ENCODE data around the gene ABTB2. TPM values are rescaled to one million over a fixed set of nuclear protein-coding genes. Genes with fewer than 3 reads are reported as not detected.
"Not testable (repeated sequence)": the region's sequence is repeated elsewhere in the genome, so short reads cannot be mapped to it uniquely, and the experiment has no call there.

The ABTB2 gene
- polyA plus RNA-seq, 1 donor (not counting 4 experiments of a cell fraction or from before 2014, with no cell fraction given) = 1.0 TPM

DNA sequence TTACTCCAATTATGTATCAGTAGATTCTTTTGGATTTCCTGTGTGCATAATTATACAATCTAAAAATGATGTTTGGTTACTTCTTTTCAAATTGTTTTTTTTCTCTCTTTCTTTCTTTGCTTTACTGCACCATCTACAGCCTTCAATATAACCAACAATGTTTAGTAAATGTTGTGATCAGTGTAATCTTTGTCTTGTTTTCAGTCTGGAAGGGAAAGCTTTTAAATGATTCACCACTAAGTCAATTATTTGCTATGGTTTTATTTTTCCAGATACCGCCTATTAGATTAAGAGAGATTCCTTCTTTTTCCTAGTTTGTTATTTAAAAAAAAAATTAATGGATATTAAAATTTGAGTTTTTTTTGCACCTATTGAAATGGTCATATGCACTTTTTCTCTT, 29.8 kb upstream of the ABTB2 start:
- H3K9me3 ChIP-seq (ENCODE audit: control insufficient read depth, low read depth, low read length) = no peaks in the 10 kb centered on the region
- H3K9ac ChIP-seq (ENCODE audit: control insufficient read depth, extremely low read depth, insufficient read depth, low read length) = no peak overlapping the region
- H3K4me2 ChIP-seq (ENCODE audit: control insufficient read depth, extremely low read depth, insufficient read depth, low read depth, low read length) = no peak overlapping the region
- dilution Hi-C loops (cut with MboI; ENCODE audit: extremely low pct_ligation_motif_present, low sequenced_read_pairs) = no loop called here
- H3K4me3 ChIP-seq (ENCODE audit: control insufficient read depth in 2 of 3, extremely low read depth in 1 of 3, insufficient read depth in 2 of 3, low read depth in 1 of 3, low read length in 3 of 3) = no peak overlapping the region
- no peaks in the 10 kb centered on the region for H4K20me1 ChIP-seq (ENCODE audit: control insufficient read depth, extremely low read depth, insufficient read depth, low read length)
- H3K36me3 ChIP-seq (ENCODE audit: control insufficient read depth in 2 of 2, extremely low read depth in 1 of 2, insufficient read depth in 2 of 2, low read length in 2 of 2) = no peaks in the 10 kb centered on the region
- H3K9me1 ChIP-seq (ENCODE audit: control insufficient read depth, extremely low read depth, insufficient read depth, low read length) = no peaks in the 10 kb centered on the region
- H3K27me3 ChIP-seq (ENCODE audit: control insufficient read depth, extremely low read depth, insufficient read depth, low read length) = no peaks in the 10 kb centered on the region
- FAIRE-seq (no peak), DNase-seq (ENCODE audit: low read depth, low spot score) (no peak)
- no peak overlapping the region for H3K27ac ChIP-seq (ENCODE audit: control insufficient read depth, insufficient read depth, low read length)
- TF ChIP-seq, protein P1, sequence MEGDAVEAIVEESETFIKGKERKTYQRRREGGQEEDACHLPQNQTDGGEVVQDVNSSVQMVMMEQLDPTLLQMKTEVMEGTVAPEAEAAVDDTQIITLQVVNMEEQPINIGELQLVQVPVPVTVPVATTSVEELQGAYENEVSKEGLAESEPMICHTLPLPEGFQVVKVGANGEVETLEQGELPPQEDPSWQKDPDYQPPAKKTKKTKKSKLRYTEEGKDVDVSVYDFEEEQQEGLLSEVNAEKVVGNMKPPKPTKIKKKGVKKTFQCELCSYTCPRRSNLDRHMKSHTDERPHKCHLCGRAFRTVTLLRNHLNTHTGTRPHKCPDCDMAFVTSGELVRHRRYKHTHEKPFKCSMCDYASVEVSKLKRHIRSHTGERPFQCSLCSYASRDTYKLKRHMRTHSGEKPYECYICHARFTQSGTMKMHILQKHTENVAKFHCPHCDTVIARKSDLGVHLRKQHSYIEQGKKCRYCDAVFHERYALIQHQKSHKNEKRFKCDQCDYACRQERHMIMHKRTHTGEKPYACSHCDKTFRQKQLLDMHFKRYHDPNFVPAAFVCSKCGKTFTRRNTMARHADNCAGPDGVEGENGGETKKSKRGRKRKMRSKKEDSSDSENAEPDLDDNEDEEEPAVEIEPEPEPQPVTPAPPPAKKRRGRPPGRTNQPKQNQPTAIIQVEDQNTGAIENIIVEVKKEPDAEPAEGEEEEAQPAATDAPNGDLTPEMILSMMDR (optimal IDR thresholded peaks at IDR 0.05 in 1 of 3, IDR thresholded peaks at IDR 0.05 in 1 of 3, conservative IDR thresholded peaks at IDR 0.05 in 1 of 3; ENCODE audit: extremely low read depth in 1 of 3, insufficient read depth in 2 of 3, low read length in 3 of 3) = no peak
- no peak for TF ChIP-seq EZH2 (IDR thresholded peaks at IDR 0.05; ENCODE audit: low read length)
- H3K79me2 ChIP-seq (ENCODE audit: control insufficient read depth, insufficient read depth, low read length) = no peaks in the 10 kb centered on the region
- H3K4me1 ChIP-seq (ENCODE audit: control insufficient read depth, extremely low read depth, insufficient read depth, low read length) = no peaks in the 10 kb centered on the region
- H2AFZ ChIP-seq (ENCODE audit: control insufficient read depth, low read length) = no peak overlapping the region

DNA sequence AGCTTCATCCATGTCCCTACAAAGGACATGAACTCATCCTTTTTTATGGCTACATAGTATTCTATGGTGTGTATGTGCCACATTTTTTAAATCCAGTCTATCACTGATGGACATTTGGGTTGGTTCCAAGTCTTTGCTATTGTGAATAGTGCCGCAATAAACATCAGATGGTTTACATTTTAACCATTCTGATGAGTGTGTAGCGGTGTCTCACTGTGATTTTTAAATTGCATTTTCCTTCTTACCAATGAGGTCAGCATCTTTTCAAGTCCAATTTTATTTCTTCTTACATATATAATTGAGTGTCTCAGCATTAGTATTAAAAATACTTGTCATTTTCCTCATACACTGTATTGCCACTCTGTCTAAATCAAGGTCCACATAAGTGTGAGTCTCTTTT, 28.5 kb upstream of the ABTB2 start:
- H3K9ac ChIP-seq (ENCODE audit: control insufficient read depth, extremely low read depth, insufficient read depth, low read length); H3K4me1 ChIP-seq (ENCODE audit: control insufficient read depth, extremely low read depth, insufficient read depth, low read length); H3K4me3 ChIP-seq (ENCODE audit: control insufficient read depth in 2 of 3, extremely low read depth in 1 of 3, insufficient read depth in 2 of 3, low read depth in 1 of 3, low read length in 3 of 3); H3K27me3 ChIP-seq (ENCODE audit: control insufficient read depth, extremely low read depth, insufficient read depth, low read length); H3K9me3 ChIP-seq (ENCODE audit: control insufficient read depth, low read depth, low read length); H4K20me1 ChIP-seq (ENCODE audit: control insufficient read depth, extremely low read depth, insufficient read depth, low read length); FAIRE-seq; H3K36me3 ChIP-seq (ENCODE audit: control insufficient read depth in 2 of 2, extremely low read depth in 1 of 2, insufficient read depth in 2 of 2, low read length in 2 of 2); DNase-seq (ENCODE audit: low read depth, low spot score); H3K9me1 ChIP-seq (ENCODE audit: control insufficient read depth, extremely low read depth, insufficient read depth, low read length); dilution Hi-C loops (cut with MboI; ENCODE audit: extremely low pct_ligation_motif_present, low sequenced_read_pairs); H3K79me2 ChIP-seq (ENCODE audit: control insufficient read depth, insufficient read depth, low read length); H3K4me2 ChIP-seq (ENCODE audit: control insufficient read depth, extremely low read depth, insufficient read depth, low read depth, low read length); H3K27ac ChIP-seq (ENCODE audit: control insufficient read depth, insufficient read depth, low read length); H2AFZ ChIP-seq (ENCODE audit: control insufficient read depth, low read length): not testable (repeated sequence)

DNA sequence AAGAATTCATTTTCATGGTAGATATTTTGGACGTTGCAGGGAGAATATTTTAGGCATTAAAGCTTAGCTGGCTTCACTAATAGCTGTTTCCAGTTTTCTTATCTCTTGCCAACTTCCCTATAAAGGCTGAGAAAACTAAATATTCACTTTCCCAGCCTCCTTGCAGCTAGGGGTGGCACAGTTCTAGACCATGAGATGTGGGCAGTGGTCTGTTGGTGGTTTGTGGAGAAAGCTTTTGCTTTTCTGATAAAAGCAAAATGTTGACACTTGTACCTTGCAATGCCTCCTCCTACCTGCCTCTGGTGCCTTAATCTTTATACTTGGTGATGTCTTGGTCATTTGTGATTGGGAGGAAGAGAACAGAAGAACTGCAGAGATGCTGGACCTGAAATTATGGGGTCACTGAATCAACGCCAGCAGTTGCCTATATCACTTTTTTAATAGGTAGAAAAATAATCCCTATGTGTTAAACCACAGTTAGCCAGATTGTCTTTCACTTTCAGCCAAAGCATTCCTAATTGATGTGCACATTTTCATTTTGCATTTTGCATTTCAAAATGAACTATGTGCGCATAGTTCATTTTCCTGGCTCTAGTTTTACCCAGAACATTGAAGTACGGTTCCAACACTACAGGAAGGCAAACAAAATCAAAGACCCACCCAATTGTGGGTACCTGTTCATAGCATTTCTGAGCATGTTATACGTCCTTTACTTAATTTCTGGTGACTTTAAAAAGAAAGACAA, 24.9 kb upstream of the ABTB2 start:
- Histone ChIP-seq H3K9ac (ENCODE audit: control insufficient read depth, extremely low read depth, insufficient read depth, low read length) (no peak overlapping the region), H3K36me3 (ENCODE audit: control insufficient read depth in 2 of 2, extremely low read depth in 1 of 2, insufficient read depth in 2 of 2, low read length in 2 of 2) (no peaks in the 10 kb centered on the region), H4K20me1 (ENCODE audit: control insufficient read depth, extremely low read depth, insufficient read depth, low read length) (no peaks in the 10 kb centered on the region), H3K27me3 (ENCODE audit: control insufficient read depth, extremely low read depth, insufficient read depth, low read length) (no peaks in the 10 kb centered on the region), H3K79me2 (ENCODE audit: control insufficient read depth, insufficient read depth, low read length) (no peaks in the 10 kb centered on the region), H3K27ac (ENCODE audit: control insufficient read depth, insufficient read depth, low read length) (no peak overlapping the region), H3K4me3 (ENCODE audit: control insufficient read depth in 2 of 3, extremely low read depth in 1 of 3, insufficient read depth in 2 of 3, low read depth in 1 of 3, low read length in 3 of 3) (no peak overlapping the region), H3K4me1 (ENCODE audit: control insufficient read depth, extremely low read depth, insufficient read depth, low read length) (peaks cover 22% of the 10 kb centered on the region), H3K4me2 (ENCODE audit: control insufficient read depth, extremely low read depth, insufficient read depth, low read depth, low read length) (no peak overlapping the region), H2AFZ (ENCODE audit: control insufficient read depth, low read length) (no peak overlapping the region), H3K9me3 (ENCODE audit: control insufficient read depth, low read depth, low read length) (no peaks in the 10 kb centered on the region), H3K9me1 (ENCODE audit: control insufficient read depth, extremely low read depth, insufficient read depth, low read length) (no peaks in the 10 kb centered on the region)
- FAIRE-seq (no peak), DNase-seq (ENCODE audit: low read depth, low spot score) (no peak)
- TF ChIP-seq EZH2 (IDR thresholded peaks at IDR 0.05; ENCODE audit: low read length) = no peak
- TF ChIP-seq, protein P1 (optimal IDR thresholded peaks at IDR 0.05 in 1 of 3, IDR thresholded peaks at IDR 0.05 in 1 of 3, conservative IDR thresholded peaks at IDR 0.05 in 1 of 3; ENCODE audit: extremely low read depth in 1 of 3, insufficient read depth in 2 of 3, low read length in 3 of 3) = no peak
- dilution Hi-C loops (cut with MboI; ENCODE audit: extremely low pct_ligation_motif_present, low sequenced_read_pairs) = no loop called here

All from keratinocyte (primary cell).